ENCODE measurements around the gene ROBO1. TPM values are rescaled to one million over a fixed set of nuclear protein-coding genes. Genes with fewer than 3 reads are reported as not detected.
"Not testable (repeated sequence)": the region's sequence is repeated elsewhere in the genome, so short reads cannot be mapped to it uniquely, and the experiment has no call there.

The ROBO1 gene
- total and polyA plus RNA-seq, 4 donors, result 1.0 to 30.3 (median 3.9) TPM

DNA sequence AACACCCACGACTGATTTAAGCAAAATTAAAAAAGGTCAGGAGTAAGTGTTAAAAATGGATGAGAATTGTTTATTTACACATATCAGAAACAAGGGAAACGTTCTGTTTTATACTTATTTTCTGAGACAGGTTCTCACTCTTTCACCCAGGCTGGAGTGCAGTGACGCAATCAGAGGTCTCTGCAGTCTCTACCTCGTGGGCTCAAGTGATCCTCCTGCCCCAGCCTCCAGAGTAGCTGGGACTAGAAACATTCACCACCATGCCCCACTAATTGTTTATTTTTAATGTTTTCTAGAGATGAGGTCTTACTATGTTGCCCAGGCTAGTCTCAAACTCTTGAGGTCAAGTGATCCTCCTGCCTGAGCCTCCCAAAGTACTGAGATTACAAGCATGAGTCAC lies 1080.3 kb downstream of the ROBO1 start:
- Histone ChIP-seq H3K4me3 (ENCODE audit: low read depth in 1 of 3, low read length in 3 of 3) (no peak overlapping the region), H3K27ac (ENCODE audit: low read depth in 1 of 2, low read length in 2 of 2) (no peak overlapping the region), H3K27me3 (ENCODE audit: control insufficient read depth in 4 of 4, insufficient read depth in 4 of 4, low read length in 3 of 4) (no peaks in the 10 kb centered on the region), H3K9ac (ENCODE audit: low read depth in 1 of 2, low read length in 2 of 2) (no peak overlapping the region), H3K36me3 (ENCODE audit: control insufficient read depth in 4 of 4, insufficient read depth in 3 of 4, low read depth in 1 of 4, low read length in 3 of 4) (no peaks in the 10 kb centered on the region), H3K4me1 (ENCODE audit: control insufficient read depth in 4 of 4, insufficient read depth in 4 of 4, low read length in 3 of 4) (no peaks in the 10 kb centered on the region), H3K9me3 (ENCODE audit: control insufficient read depth in 4 of 4, low read length in 3 of 4) (no peaks in the 10 kb centered on the region)
- DNase-seq (ENCODE audit: low spot score), result no peak
- WGBS, result 85% methylated on average over 4 of the region's 4 CpGs
- TF ChIP-seq, protein P1, sequence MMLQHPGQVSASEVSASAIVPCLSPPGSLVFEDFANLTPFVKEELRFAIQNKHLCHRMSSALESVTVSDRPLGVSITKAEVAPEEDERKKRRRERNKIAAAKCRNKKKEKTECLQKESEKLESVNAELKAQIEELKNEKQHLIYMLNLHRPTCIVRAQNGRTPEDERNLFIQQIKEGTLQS (IDR thresholded peaks at IDR 0.05), result no peak
- TF ChIP-seq, protein P2, sequence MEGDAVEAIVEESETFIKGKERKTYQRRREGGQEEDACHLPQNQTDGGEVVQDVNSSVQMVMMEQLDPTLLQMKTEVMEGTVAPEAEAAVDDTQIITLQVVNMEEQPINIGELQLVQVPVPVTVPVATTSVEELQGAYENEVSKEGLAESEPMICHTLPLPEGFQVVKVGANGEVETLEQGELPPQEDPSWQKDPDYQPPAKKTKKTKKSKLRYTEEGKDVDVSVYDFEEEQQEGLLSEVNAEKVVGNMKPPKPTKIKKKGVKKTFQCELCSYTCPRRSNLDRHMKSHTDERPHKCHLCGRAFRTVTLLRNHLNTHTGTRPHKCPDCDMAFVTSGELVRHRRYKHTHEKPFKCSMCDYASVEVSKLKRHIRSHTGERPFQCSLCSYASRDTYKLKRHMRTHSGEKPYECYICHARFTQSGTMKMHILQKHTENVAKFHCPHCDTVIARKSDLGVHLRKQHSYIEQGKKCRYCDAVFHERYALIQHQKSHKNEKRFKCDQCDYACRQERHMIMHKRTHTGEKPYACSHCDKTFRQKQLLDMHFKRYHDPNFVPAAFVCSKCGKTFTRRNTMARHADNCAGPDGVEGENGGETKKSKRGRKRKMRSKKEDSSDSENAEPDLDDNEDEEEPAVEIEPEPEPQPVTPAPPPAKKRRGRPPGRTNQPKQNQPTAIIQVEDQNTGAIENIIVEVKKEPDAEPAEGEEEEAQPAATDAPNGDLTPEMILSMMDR (IDR thresholded peaks at IDR 0.05; ENCODE audit: low read depth, low read length, missing input control), result no peak
- no peak for TF ChIP-seq YY1 (IDR thresholded peaks at IDR 0.05)
- TF ChIP-seq HNF4A (conservative IDR thresholded peaks at IDR 0.05), result no peak
- TF ChIP-seq FOXA1 (IDR thresholded peaks at IDR 0.05), result no peak
- no peak for TF ChIP-seq SP1 (IDR thresholded peaks at IDR 0.05)
- no peak for TF ChIP-seq TAF1 (conservative IDR thresholded peaks at IDR 0.05)
- TF ChIP-seq FOXA2 (IDR thresholded peaks at IDR 0.05), result no peak
- TF ChIP-seq, protein P3, sequence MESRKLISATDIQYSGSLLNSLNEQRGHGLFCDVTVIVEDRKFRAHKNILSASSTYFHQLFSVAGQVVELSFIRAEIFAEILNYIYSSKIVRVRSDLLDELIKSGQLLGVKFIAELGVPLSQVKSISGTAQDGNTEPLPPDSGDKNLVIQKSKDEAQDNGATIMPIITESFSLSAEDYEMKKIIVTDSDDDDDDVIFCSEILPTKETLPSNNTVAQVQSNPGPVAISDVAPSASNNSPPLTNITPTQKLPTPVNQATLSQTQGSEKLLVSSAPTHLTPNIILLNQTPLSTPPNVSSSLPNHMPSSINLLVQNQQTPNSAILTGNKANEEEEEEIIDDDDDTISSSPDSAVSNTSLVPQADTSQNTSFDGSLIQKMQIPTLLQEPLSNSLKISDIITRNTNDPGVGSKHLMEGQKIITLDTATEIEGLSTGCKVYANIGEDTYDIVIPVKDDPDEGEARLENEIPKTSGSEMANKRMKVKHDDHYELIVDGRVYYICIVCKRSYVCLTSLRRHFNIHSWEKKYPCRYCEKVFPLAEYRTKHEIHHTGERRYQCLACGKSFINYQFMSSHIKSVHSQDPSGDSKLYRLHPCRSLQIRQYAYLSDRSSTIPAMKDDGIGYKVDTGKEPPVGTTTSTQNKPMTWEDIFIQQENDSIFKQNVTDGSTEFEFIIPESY (IDR thresholded peaks at IDR 0.05), result no peak
- TF ChIP-seq, protein P4, sequence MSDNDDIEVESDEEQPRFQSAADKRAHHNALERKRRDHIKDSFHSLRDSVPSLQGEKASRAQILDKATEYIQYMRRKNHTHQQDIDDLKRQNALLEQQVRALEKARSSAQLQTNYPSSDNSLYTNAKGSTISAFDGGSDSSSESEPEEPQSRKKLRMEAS (IDR thresholded peaks at IDR 0.05), result no peak
- no peak for TF ChIP-seq NR2F2 (IDR thresholded peaks at IDR 0.05)
- no peak for TF ChIP-seq HNF4G (IDR thresholded peaks at IDR 0.05)
- no peak for TF ChIP-seq EGR1 (IDR thresholded peaks at IDR 0.05; ENCODE audit: low read depth in 2 of 2)
- TF ChIP-seq, protein P5, sequence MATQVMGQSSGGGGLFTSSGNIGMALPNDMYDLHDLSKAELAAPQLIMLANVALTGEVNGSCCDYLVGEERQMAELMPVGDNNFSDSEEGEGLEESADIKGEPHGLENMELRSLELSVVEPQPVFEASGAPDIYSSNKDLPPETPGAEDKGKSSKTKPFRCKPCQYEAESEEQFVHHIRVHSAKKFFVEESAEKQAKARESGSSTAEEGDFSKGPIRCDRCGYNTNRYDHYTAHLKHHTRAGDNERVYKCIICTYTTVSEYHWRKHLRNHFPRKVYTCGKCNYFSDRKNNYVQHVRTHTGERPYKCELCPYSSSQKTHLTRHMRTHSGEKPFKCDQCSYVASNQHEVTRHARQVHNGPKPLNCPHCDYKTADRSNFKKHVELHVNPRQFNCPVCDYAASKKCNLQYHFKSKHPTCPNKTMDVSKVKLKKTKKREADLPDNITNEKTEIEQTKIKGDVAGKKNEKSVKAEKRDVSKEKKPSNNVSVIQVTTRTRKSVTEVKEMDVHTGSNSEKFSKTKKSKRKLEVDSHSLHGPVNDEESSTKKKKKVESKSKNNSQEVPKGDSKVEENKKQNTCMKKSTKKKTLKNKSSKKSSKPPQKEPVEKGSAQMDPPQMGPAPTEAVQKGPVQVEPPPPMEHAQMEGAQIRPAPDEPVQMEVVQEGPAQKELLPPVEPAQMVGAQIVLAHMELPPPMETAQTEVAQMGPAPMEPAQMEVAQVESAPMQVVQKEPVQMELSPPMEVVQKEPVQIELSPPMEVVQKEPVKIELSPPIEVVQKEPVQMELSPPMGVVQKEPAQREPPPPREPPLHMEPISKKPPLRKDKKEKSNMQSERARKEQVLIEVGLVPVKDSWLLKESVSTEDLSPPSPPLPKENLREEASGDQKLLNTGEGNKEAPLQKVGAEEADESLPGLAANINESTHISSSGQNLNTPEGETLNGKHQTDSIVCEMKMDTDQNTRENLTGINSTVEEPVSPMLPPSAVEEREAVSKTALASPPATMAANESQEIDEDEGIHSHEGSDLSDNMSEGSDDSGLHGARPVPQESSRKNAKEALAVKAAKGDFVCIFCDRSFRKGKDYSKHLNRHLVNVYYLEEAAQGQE (IDR thresholded peaks at IDR 0.05), result no peak

DNA sequence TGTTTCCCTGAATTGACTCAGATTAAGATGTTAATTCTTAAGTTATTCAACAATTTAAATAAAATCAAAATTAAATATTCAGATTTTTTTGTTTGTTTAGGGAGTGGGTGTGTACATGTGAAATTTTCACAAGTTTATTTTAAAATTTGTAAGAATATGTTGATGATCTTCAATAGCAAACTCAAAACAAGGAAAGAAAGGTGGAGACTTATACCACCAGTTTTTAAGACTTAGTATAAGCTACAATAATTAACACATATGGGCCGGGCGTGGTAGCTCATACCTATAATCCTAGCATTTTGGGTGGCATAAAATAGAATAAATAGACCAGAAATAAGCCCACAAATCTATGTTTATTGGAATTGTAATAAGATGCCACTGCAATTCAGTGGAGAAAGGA lies 1084.5 kb downstream of the ROBO1 start:
- no peak overlapping the region for H3K27ac ChIP-seq (ENCODE audit: low read depth in 1 of 2, low read length in 2 of 2)
- no peak for DNase-seq (ENCODE audit: low spot score)
- WGBS, result 98% methylated on average over 2 of the region's 2 CpGs
- H3K27me3 ChIP-seq (ENCODE audit: control insufficient read depth in 4 of 4, insufficient read depth in 4 of 4, low read length in 3 of 4), result no peaks in the 10 kb centered on the region
- H3K4me1 ChIP-seq (ENCODE audit: control insufficient read depth in 4 of 4, insufficient read depth in 4 of 4, low read length in 3 of 4), result no peaks in the 10 kb centered on the region
- no peaks in the 10 kb centered on the region for H3K9me3 ChIP-seq (ENCODE audit: control insufficient read depth in 4 of 4, low read length in 3 of 4)
- H3K36me3 ChIP-seq (ENCODE audit: control insufficient read depth in 4 of 4, insufficient read depth in 3 of 4, low read depth in 1 of 4, low read length in 3 of 4), result no peaks in the 10 kb centered on the region
- H3K9ac ChIP-seq (ENCODE audit: low read depth in 1 of 2, low read length in 2 of 2), result no peak overlapping the region
- no peak overlapping the region for H3K4me3 ChIP-seq (ENCODE audit: low read depth in 1 of 3, low read length in 3 of 3)
- TF ChIP-seq NR2F2 (IDR thresholded peaks at IDR 0.05), result no peak
- TF ChIP-seq HNF4A (conservative IDR thresholded peaks at IDR 0.05), result no peak
- TF ChIP-seq JUND (IDR thresholded peaks at IDR 0.05), result no peak
- TF ChIP-seq FOXA1 (IDR thresholded peaks at IDR 0.05), result no peak
- TF ChIP-seq TAF1 (conservative IDR thresholded peaks at IDR 0.05), result no peak
- no peak for TF ChIP-seq FOXA2 (IDR thresholded peaks at IDR 0.05)
- TF ChIP-seq, protein P5 (IDR thresholded peaks at IDR 0.05), result no peak
- TF ChIP-seq RXRA (IDR thresholded peaks at IDR 0.05), result no peak
- TF ChIP-seq GABPA (IDR thresholded peaks at IDR 0.05 in 1 of 2, conservative IDR thresholded peaks at IDR 0.05 in 1 of 2), result no peak

DNA sequence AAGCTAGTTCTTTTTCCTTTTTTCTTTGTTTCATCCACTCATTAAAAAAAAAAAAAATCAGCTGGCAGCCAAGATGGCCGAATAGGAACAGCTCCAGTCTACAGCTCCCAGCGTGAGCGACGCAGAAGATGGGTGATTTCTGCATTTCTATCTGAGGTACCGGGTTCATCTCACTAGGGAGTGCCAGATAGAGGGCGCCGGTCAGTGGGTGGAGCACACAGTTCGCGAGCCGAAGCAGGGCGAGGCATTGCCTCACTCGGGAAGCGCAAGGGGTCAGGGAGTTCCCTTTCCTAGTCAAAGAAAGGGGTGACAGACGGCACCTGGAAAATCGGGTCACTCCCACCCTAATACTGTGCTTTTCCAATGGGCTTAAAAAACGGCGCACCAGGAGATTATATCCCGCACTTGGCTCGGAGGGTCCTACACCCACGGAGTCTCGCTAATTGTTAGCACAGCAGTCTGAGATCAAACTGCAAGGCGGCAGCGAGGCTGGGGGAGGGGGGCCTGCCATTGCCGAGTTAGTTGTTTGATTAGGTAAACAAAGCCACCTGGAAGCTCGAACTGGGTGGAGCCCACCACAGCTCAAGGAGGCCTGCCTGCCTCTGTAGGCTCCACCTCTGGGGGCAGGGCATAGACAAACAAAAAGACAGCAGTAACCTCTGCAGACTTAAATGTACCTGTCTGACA lies 1092.5 kb downstream of the ROBO1 start:
- WGBS, result 91% methylated on average over 25 of the region's 25 CpGs
- H3K27ac ChIP-seq (ENCODE audit: low read depth in 1 of 2, low read length in 2 of 2); DNase-seq (ENCODE audit: low spot score); H3K4me1 ChIP-seq (ENCODE audit: control insufficient read depth in 4 of 4, insufficient read depth in 4 of 4, low read length in 3 of 4); H3K9ac ChIP-seq (ENCODE audit: low read depth in 1 of 2, low read length in 2 of 2); H3K36me3 ChIP-seq (ENCODE audit: control insufficient read depth in 4 of 4, insufficient read depth in 3 of 4, low read depth in 1 of 4, low read length in 3 of 4); H3K9me3 ChIP-seq (ENCODE audit: control insufficient read depth in 4 of 4, low read length in 3 of 4); H3K4me3 ChIP-seq (ENCODE audit: low read depth in 1 of 3, low read length in 3 of 3); H3K27me3 ChIP-seq (ENCODE audit: control insufficient read depth in 4 of 4, insufficient read depth in 4 of 4, low read length in 3 of 4): not testable (repeated sequence)
